DMS153 (cell line): ENCODE data around the gene RAD51.

Experiments
- DNase-seq: peaks from one replicate; lab custom pipeline; 2025; lab: John Stamatoyannopoulos, UW

The RAD51 gene

DNA sequence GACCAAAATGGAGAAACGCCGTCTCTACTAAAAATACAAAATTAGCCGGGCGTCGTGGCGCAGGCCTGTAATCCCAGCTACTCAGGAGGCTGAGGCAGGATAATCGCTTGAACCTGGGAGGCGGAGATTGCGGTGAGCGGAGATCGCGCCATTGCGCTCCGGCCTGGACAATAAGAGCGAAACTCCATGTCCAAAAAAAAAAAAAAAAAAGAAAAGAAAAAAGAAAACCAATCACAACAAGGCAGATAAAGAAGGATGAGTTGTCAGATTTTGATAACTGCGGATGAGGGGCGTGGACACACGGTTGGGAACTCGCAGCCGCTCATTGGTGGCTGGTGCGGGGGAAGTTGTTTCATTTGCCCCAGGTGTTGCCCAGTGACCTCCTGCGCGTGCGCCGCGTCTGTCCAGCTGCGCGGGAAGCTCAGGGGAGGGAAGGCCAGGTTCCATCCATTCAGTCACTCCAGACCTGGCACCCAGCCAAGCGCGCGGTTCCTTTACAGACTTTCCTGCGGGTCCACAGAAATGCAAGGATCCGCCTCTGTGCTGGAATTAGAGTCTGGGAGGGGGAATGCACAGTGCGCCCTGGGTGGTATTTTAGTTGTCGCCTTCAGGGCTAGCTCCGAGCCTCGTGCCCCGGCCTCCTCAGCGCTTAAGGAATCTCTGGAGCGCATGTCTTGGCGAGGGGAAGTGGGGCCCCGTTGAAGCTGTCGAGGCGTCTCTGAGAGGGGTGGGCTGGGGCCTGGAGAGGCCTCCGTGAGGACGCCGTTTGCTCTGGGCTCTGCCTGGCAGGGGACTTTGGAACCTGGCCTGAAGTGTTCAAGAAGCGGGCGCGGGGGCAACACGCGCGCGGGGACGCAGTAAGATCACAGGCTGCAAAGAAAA lies 68.2 kb downstream of the RAD51 start:
- peak; percentile 68 for DNase-seq

DNA sequence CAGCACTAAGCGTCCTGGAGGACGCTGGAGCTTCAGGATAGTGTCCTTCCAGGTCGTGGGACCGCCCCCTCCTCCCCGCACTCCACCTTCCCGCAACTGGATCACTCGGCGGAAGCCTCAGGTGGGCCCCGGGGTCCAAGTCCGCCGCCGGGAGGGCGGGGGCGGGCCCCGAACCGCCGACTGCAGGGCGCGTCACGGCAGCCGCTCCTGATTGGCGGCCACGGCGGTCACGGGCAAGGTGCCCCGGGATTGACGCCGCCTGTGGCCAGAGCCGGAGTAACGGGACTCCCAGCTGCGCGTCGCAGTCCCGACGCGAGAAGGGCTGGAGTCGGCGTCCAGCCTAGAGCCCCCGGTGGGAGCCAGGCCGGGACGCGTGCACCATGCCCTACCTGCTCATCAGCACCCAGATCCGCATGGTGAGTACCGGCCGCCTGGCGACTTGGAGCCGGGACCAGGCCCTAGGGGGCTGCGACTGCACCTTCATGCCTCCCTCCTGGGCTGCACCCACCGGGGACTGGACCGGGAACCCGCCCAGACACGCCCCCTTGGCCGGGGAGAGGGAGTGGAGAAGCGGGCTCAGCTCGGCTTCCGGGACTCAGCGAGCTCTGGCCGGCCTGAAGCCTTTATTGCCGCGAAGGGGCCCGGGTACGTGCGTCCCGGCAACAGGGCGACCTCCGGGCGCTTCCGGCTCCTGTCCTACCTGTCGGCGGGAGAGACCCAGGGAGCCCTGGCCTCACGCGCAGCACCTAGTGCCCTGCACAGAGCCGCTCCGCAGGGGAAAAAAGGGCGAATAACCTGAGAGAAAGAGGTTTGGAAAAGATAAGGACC lies 69.0 kb downstream of the RAD51 start, which contains the start of gene GCHFR:
Gene GCHFR, plus strand, starts transcription at position 268 of the 828 bp plus-strand sequence. Its CDS starts 113 bp downstream, at position 381.
- peak; percentile 40 for DNase-seq

DNA sequence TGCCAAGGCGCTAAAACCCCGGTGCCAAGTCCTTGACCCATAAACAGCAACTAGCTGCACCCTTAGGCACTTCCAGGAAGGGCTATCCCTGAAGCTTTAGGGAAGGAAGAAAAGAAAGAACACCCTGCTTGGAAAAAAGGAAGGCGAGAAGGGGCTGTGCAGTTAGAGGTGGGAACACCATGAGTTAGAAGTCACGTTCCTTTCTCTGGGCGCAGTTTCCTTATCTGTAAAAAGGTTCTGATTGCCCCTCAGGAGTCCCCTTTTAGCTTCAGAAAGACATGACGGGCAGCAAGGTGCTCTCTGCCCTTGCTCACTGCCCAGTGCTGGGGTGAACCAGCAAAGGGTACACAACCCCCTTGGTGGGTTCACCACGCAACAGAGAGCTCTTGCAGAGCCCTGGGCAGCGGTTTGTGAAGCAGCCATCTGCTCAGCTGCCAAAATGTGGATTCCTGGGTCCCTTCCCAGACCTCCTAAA lies 69.7 kb downstream of the RAD51 start:
- DNase-seq: no peak

DNA sequence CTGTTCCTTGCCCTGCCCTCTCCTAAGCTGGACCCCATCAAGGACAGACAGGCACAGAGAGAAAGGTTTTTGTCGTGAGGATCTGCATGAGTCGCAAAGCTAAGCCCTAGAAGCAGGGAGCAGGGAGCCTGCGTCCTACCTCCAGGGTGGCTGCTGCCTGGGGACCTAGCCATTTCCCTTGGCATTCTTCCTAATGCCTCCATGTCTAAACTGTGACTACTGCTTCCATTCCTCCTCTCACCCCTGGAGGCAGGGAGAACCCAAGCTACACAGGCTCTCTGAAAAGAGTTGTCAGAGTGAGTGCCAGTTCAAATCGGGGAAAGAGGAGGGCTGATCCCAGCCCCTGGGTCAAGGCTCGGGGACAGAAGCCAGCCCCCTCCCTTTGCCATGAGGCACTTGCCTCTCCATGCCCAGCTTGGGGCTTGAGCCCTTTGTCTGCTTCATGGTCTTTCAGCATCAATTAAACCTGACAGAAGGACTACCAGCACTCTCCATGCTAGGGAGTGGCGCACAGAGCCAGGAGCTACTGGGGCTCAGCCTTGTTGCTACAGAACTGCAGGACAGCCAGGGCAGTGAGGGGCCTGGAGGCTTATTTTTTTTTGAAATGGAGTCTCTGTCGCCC lies 71.3 kb downstream of the RAD51 start:
- no peak for DNase-seq

DNA sequence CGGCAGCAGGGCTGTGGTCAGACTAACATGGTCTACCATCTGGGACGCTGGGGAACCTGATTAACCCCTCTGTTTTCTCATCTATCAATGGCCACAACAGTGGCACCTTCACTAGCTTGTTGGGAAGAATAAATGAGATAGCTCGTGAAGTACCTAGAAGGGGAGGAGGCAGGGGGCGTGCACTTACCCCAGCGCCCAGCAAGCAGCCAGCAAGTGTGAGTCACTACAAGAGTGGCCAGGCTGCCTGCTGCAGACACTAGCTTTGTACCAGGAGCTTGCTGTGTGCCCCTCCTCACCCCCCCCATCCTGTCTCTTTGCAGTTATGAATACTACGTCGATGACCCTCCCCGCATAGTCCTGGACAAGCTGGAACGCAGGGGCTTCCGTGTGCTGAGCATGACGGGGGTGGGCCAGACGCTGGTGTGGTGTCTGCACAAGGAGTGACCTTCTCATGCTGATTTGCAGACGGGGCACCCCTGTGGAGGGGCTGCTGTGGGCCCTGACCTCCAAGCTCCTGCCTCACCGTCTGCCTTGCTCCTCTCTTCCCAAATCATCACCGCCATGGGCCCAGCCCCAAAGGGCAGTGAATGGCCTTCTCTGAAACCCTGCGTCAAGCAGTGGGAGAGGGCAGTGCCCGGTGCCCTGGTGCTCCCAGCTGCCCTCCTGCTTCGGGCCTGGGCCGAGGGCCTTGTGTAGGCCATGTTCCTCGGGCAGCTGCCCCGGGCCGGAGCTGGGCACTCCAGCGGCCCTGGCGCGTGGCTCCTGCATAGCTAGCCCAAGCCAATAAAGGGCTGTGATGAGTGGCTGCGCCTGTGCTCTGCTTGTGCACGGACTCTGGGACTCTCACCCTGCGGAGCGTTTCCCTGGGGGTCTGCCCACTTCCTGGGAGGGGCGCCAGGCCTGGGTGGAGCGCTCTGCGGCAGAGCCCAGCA lies 72.2 kb downstream of the RAD51 start:
- DNase-seq: no peak

DNA sequence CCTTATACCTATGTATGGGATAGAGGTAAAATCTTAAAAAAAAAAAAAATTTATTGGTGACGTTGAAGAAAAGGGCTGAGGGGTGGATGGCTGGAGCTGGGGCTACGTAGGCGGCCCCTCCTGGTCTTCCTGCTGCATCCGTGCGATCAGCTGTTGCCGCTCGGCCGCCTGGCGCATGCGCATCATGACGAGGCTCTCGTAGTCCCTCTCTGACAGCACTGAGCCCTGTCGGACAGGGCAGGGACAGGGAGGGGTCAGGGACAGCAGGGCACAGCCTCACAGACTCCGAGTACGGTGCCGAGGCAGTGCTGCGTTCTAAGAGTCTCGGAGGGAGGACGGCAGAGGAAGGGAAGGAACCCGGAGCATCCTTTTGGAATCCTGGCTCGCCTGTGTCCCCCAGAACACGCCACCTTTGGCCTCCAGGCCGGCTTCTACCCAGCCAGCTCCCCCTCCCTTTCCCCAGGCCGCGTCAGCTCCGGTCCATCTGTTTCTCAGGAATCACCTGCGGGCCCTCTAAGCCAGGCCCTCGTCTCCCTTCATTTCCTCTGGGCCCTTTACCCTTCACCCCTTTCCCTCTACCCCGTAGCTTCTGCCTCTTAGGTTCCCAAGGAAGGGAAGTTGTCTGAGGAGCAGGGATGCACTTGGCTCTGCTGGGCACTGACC lies 73.0 kb downstream of the RAD51 start:
- no peak for DNase-seq

DNA sequence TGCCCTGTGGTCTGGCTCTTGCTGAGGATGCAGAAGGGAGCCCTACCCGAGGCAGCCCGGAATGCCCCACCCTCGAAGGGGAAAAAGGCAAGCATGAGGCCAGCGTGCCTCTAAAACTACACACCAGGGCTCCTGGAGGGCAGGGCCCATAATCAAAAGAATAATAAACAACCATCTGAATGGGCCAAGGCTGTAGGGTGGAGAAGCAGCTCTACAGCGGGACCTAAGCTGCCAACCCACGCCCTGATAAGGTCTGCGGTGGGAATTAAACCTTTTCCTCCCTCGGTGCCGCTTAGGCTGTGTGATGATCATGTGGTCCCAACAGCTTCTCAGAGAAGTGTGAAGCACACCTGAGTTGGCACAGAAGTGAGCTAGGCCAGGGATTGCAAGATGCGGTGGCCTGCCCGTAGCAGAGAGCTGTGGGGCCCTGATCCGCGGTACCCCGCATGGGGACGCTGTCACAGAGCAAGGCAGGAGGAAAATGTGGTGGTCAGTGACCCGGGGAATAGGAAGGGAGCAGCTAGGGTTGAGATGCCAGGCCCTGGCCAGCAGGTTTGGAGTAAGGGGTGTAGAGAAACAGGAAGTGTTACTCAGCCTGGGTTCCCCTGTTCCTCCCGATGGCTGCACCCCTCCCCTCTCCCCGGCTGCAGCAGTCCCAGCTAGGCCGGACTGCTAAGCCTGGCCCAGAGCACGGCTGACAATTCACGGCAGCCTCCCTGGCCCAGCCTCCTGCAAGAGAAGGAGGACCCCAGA lies 73.7 kb downstream of the RAD51 start:
- no peak for DNase-seq

DNA sequence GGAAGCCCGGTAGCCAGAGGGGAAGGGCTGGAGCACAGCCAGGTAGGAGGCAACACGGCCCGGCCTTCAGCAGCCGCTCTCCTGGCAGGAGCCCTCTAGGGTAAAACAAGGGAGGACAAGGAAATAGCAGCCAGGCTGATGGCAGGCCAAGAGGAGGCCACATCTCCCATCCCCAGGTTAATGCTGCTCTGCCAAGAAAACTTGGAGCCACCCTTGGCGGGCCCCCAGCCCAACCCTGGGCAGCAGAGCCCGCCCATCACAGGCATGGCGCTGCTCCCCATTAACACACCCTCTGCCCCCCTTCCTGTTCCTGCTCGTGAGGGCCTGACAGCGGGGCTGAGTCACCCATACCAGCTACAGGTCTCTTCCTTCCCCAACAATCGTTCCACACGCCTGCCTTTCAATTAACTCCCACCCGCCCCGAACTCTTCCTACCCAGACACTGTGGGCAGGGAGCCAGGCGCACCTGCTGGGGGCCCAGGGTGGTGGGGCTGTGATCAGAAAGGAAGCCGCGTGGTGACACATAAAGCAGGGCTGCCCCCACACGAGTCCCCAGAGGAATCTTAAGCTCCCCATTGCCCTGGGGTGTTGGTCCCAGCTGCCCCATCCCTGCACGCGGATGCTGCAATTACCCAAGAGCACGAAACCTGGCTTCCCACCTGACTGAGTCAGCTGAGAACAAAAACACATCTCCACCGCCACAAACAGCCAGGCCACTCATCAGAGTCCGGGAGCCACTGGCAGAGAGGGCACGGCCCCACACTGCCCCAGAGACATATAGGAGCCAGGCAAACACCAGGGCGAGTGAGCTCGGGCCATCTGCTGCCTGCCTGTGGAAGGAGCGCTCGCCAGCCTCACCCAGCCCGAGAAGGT lies 74.5 kb downstream of the RAD51 start, which contains the start of gene C15orf62:
Gene C15orf62, plus strand, starts transcription at position 707 of the 873 bp plus-strand sequence. CDS start 516 bp downstream, outside the sequence.
- no peak for DNase-seq

DNA sequence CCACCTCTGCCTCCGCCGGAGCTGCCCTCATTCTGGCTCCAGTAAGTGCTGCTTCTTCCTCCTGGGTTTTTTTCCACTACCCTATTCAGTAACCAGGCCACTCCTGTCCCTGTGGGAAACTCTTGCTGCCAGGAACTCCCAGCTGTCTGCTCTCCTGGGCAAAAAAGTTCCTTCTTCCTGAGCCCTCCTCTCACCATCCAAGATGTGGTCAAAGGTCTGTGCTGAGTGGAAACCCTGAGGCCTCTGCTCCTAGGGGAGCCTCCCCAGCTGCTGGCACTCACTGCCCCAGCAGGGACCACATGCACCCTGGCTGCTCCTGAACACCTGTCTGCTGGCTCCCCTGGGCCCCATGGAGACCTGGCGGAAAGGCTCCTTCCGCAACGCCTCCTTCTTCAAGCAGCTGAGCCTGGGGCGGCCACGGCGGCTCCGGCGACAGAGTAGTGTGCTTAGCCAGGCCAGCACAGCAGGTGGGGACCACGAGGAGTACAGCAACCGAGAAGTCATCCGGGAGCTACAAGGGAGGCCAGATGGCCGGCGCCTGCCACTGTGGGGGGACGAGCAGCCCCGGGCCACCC lies 75.3 kb downstream of the RAD51 start:
- DNase-seq: no peak

DNA sequence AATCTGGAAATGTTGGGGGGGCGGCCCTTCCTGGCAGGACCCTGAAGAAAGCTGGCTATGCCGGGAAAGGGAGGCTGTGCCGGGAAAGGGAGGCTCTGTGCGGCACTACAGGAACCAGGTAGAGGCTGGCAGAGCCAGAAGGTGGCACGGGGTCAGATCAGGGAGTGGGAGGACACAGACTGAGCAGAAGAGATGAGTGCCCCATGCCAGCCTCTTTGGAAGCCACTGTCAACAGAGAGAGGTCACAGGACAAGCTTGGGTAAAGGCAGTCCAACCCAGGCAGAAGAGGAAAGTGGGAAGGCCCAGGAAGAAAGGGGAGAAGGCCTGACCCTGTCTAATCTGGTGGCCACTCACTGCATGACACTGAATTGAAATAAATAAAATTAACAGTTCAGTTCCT lies 76.3 kb downstream of the RAD51 start:
- DNase-seq: no peak

DNA sequence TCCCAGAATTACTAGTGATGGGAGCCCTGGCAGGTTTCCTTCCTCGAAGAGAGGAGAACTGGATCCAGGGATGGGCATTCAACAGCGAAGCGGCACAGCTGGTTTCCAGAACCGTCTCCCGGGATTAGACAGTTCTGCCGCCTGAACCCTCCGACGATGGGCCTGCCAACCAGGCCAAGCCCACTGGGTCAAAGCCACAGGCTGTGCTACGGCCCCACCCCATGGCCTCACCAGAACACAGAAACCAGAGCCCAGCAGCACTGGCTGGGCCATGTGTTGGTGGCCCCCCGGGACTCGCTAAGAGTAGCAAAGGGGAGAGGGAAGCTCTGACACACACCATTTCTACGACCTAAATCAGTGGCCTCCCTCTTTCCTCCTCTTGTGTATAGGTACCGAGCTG lies 77.0 kb downstream of the RAD51 start:
- DNase-seq: no peak

DNA sequence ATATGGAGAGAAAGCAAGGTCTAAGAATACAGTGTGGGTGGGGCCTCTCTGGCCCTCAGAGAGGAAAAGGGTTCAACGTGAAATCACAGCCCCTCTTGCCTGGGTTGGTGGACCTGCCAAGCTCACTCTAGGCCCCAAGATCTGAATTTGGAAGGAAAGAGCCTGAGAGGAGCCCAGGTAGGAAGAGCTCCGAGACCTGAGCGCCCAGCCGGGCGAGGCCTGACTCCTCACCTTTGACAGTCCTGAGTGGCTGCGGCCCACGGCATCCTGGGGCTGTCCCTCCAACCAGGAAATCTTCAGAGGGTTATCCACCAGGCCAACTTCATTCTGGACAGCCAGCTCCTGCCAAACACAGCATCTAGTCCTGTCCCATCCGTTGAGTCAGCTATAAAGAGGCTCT lies 78.5 kb downstream of the RAD51 start:
- DNase-seq: no peak

DNA sequence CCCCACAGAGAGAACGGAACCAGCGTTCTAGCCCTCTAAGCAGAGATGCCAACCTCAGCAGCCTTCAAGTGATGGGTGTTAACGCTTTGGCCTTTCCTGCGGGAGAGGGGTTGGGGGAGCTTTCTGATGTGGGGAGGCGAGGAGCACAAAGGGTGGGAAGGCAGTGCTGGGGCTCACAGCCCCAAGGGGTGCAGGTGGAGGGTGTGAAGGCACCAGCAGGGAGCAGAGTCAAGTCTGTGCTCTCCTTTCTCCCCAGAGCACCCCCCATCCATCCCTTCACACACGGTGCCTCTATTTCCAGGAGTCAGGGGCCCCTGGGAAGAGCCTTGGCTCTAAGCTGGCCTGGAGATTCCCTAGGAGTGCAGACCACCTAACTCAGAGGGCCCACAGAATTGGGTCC lies 78.9 kb downstream of the RAD51 start:
- no peak for DNase-seq

DNA sequence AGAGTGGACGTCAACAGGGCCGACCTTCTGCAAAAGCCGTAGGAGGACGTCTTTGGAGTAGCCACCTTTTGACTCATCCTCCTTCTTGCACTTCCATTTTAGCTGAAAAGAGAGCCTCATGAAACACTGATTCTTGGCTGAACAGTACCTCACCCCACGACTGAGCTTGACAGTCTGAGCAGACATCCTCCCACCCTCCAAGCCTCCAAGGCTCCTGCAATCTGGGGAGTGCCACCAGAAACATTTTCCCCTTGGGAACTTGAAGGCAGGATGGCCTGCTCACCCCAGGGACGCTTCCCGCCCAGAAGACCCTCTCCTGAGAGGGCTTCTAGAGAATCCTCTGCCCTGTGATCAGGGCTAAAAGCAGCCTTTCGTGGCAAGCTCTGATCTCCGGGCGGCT lies 80.0 kb downstream of the RAD51 start:
- no peak for DNase-seq

DNA sequence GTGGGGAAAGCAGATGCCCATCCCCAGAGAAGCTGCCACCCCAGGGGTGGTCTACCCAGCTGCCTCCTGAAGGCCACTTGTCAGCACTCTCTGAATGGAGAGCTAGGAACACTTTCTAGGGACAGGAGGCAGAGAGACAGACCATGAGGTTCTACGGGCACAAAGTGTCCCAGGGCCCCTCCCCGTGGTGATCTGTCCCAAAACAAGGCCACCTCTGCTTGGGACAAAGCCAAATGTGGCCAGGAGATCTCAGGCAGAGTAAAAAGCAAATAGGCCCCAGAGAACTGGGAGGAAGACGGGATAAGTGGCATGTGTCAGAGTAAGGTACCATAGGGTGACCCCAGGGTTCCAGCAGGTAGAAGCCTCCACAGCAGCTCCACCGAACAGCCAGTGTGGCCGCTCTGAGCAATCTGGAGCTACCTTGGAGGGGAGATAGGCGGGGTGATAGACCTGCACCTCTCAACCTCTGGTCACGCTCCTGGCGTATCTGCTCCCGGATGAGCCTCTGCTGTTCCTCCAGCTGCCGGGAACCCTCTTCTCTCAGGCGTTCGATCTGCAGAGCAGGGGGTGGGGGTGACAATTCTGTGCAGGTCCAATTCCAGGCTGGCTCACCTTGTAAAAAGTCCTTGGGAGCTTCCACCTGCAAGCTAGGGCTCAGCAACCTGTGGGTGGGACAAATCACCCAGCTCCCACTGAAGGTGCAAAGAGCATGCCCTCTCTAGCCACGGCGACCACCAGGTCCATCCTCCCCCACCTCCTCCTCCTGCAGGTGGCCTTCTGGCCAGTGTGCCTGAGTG lies 81.0 kb downstream of the RAD51 start:
- DNase-seq: no peak

DNA sequence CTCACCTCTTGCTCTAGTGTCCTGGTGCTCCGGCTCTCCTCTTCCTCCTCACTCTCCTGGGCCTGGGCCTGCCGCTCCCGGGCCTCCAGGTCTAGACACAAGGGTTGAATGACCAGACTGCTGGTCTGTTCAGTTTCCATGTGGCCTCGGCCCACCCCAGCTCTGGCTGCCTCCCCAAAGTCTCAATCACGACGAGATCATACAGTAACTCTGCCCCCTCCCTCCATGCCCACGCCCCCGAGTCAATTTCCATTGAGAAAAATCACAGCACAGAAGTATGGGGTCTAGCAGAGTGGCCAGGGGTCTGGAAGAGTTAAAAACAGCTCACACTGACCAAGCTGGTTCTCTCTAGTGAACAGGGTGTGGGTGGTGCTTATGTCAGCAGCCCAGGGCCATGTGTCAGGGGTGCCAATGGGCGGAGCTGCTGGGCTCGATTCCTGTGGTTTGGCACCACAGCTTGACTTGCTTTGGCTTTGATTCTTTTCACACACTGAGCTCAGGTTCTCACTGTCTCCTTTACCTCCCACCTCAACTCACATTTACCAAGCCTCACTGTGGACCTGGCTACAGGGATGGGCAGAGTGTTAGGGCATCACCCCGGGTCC lies 81.7 kb downstream of the RAD51 start:
- DNase-seq: no peak
